GM19099 (cell line): ENCODE results near the gene TMEM74B.

Experiments used
- POLR2A ChIP-seq: IDR thresholded peaks from 3 replicates; pipeline ENCODE4 v1.6.1; 2011; ENCODE audit warnings: low read depth; ENCODE audit not compliant: insufficient read length; ENCODE audit errors: extremely low read depth

The TMEM74B gene

GRCh38 chr20:1189827-1190226 is 5.0 kb upstream of the TMEM74B start:
- TF ChIP-seq POLR2A = no peak

GRCh38 chr20:1188347-1188746 is 3.6 kb upstream of the TMEM74B start:
- no peak for TF ChIP-seq POLR2A

- TF ChIP-seq POLR2A = no peak
These were observed 2.9 kb upstream of the TMEM74B start for GRCh38 chr20:1187605-1188171.

DNA sequence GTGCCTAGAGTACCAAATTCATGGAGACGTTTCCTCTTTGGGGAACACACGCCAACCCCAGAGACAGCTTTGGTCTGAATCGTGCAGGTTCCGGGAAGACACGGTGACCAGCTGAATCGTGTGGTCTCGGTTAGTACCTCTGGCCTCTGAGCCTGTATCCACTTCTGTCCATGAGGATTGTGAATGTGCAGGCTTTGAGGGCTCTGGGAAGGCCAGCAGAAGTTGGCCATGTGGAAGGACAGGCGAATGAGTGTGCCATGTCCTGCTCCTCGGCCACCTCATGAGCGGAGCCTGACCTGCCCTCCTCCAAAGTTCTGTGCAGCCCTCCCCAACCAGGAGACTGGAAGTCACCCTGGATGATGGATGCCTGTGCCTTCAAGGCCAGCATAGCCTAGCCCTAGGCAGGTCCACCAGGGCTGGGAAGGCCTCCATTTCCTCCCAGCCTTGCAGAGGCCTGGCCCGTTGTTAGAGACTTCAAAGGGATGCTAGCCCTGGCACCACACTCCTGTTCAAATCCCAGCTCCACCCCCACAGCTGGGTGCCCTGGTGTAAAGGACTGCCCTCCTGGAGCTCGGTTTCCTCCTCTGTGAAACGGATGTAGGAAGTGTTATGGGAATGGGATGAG is 1.7 kb upstream of the TMEM74B start:
- no peak for TF ChIP-seq POLR2A

DNA sequence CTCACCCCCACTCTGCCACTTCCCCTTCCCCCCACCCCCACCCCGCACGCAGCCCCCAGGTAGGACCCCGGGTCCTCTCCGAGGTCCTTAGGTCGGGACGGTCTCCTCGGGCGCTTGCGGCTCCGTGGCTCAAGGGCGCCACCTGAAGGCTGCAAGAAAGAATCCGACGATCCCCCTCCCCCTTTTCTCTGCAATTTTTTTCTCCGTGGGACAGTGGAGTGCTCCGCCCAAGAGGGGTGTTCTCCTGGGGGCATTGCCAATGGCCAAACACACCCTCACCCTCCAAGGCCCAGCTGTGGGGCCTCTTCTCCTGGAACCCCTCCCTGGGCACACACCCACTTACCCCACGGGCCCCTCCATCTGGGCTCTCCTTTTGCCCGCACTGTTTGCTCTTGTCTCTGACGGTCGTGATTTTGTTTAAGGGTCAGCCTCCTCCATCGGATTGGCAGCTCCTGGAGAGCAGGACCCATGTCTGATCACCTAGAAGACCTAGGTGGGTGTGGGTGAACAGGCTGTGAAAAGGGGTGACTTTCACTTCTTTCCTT is 1.1 kb upstream of the TMEM74B start:
- no peak for TF ChIP-seq POLR2A

GRCh38 chr20:1185316-1185741 is 548 bp upstream of the TMEM74B start:
- TF ChIP-seq POLR2A = no peak

- no peak for TF ChIP-seq POLR2A
These were observed 532 bp downstream of the TMEM74B start for GRCh38 chr20:1184260-1184637.

DNA sequence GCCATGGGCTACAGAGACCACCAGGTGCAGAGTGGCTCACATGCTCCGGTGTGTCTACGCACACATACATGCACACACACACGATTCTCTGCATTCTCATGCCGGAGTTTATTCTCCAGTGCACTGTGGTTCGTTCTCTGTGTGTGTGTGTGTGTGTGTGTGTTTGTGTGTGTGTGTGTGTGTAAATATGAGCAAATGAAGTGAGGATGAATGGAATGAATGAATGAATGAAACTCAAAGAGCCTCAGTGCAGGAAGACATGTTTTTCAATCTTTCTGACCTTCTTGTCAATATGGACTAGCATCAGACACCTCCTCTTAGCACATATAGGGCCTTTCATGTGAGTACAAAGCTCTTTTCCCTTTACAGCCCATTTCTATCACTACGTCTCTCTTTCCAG is 1.6 kb downstream of the TMEM74B start:
- TF ChIP-seq POLR2A = no peak

- no peak for TF ChIP-seq POLR2A
These were observed 2.7 kb downstream of the TMEM74B start for GRCh38 chr20:1182106-1182505.

DNA sequence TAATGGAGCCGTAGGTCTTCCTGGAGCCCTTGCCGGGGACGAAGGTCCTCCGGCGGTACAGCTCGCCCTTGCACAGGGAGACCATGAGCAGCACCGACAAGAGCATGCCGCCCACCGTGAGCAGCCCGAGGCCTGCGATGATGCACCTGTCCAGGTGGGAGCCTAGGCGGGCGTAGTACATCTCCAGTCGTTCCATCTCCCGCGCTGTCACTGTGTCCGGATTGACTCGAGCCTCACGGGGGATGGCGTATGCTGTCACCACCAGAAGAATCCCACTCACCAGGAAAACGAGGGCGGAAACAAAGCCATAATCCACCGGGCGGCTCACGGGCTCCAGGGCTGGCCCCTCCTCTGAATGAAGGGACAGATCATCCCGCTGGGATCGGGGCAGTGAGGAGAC is 3.8 kb downstream of the TMEM74B start:
- no peak for TF ChIP-seq POLR2A

GRCh38 chr20:1178623-1179022 is 6.2 kb downstream of the TMEM74B start:
- TF ChIP-seq POLR2A = no peak

DNA sequence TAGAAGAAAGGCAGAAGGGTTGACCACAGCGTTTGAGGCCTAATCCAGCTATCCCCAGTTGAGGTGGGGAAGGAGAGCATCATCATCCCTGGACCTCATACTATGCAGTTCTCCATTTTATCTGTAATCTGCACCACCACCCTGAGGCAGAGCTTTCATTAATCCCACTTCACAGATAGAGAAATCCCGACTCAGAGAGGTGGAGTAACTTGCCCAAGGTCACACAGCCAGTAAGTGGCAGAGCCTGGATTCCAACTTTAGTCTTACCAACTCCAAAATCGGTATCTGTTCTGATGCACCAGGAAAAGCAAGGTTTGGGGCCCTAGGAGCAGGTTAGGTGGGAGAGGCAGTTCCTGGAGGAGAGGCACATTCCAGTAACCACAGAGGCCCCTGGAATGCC is 6.7 kb downstream of the TMEM74B start:
- TF ChIP-seq POLR2A = no peak

DNA sequence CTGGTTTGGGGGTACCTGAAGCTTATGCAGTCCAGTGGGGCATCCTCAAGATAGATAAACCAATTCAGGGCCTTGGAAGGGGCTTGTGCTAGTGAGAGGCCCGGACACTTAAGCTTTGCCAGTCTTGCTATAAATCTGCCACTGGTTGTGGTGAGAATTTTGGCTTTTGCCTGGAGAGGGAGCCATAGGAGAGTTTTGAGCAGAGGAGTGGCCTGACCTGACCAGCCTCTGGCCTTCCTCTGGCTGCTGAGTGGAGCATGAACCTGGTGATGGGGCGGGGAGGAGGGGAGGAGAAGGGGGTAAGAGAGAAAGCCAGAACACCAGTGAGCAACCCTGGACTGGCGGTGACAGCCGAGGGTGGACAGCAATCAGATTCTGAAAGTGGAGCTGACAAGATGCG is 7.1 kb downstream of the TMEM74B start:
- no peak for TF ChIP-seq POLR2A

GRCh38 chr20:1174787-1175186 is 10.0 kb downstream of the TMEM74B start:
- TF ChIP-seq POLR2A = no peak

DNA sequence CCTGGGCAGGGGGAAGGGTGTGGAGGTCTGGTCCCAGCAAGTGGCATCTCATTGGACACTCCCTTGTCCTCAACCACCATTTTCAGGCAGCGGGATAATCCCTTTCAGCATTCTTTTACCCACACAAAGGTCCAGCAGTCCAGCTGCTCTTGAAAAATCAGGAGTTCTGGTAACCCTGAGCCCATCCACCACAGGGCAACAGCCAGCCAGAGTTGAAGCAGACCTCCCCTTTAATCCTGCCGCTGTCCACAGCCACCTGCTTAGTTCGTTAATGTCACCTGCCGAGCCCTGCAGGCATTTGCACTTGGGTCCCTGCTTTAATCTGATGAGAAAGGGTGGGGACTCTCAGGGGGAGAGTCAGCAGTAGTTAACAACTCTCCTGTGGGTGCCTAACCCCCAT is 11.1 kb downstream of the TMEM74B start:
- TF ChIP-seq POLR2A = no peak

- no peak for TF ChIP-seq POLR2A
These were observed 13.2 kb downstream of the TMEM74B start for GRCh38 chr20:1171461-1172093.
